ENCODE results near the gene OR4K2. TPM values are rescaled to one million over a fixed set of nuclear protein-coding genes. Genes with fewer than 3 reads are reported as not detected.
"Not testable (repeated sequence)": the region's sequence is repeated elsewhere in the genome, so short reads cannot be mapped to it uniquely, and the experiment has no call there.

Gene OR4K2
- total RNA-seq, result under 1 TPM in 1 of 4 donors, not detected in 3; 0.63 TPM

GRCh38 chr14:19874842-19875241 lies at the start of gene OR4K2:
Gene OR4K2 (plus strand): TSS chr14:19875142. CDS start chr14:19876268, 1,126 bp downstream.
- TF ChIP-seq, protein P1, sequence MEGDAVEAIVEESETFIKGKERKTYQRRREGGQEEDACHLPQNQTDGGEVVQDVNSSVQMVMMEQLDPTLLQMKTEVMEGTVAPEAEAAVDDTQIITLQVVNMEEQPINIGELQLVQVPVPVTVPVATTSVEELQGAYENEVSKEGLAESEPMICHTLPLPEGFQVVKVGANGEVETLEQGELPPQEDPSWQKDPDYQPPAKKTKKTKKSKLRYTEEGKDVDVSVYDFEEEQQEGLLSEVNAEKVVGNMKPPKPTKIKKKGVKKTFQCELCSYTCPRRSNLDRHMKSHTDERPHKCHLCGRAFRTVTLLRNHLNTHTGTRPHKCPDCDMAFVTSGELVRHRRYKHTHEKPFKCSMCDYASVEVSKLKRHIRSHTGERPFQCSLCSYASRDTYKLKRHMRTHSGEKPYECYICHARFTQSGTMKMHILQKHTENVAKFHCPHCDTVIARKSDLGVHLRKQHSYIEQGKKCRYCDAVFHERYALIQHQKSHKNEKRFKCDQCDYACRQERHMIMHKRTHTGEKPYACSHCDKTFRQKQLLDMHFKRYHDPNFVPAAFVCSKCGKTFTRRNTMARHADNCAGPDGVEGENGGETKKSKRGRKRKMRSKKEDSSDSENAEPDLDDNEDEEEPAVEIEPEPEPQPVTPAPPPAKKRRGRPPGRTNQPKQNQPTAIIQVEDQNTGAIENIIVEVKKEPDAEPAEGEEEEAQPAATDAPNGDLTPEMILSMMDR (IDR thresholded peaks at IDR 0.05), result no peak
- TF ChIP-seq EP300 (IDR thresholded peaks at IDR 0.05) (no peak), POLR2A (IDR thresholded peaks at IDR 0.05) (no peak)
- Histone ChIP-seq H3K9me3 (peaks cover 0 to 4% (median 0%) of the 10 kb centered on the region in 4 donors), H3K27ac (no peak within 1 kb of the TSS), H3K27me3 (no peaks in the 10 kb centered on the region), H3K4me1 (no peaks in the 10 kb centered on the region), H3K4me3 (no peak within 1 kb of the TSS), H3K36me3 (no peaks in the 10 kb centered on the region)
- WGBS, 2 donors, result 56 to 71% methylated on average over 2 of the region's 2 CpGs
- no peak for DNase-seq (ENCODE audit: low spot score in 2 of 2)

DNA sequence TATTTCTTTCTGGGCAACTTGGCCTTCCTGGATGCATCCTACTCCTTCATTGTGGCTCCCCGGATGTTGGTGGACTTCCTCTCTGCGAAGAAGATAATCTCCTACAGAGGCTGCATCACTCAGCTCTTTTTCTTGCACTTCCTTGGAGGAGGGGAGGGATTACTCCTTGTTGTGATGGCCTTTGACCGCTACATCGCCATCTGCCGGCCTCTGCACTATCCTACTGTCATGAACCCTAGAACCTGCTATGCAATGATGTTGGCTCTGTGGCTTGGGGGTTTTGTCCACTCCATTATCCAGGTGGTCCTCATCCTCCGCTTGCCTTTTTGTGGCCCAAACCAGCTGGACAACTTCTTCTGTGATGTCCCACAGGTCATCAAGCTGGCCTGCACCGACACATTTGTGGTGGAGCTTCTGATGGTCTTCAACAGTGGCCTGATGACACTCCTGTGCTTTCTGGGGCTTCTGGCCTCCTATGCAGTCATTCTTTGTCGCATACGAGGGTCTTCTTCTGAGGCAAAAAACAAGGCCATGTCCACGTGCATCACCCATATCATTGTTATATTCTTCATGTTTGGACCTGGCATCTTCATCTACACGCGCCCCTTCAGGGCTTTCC lies 47.2 kb upstream of the OR4K2 start:
- H3K36me3 ChIP-seq; H3K4me3 ChIP-seq; H3K27ac ChIP-seq; DNase-seq (ENCODE audit: low spot score in 2 of 2); H3K9me3 ChIP-seq; H3K27me3 ChIP-seq; H3K4me1 ChIP-seq: not testable (repeated sequence)
- 55 to 63% methylated on average over 12 of the region's 12 CpGs for WGBS, 2 donors

GRCh38 chr14:19828314-19828713 lies 46.6 kb upstream of the OR4K2 start:
- DNase-seq (ENCODE audit: low spot score in 2 of 2), result no peak
- TF ChIP-seq, protein P1 (IDR thresholded peaks at IDR 0.05), result no peak
- TF ChIP-seq EP300 (IDR thresholded peaks at IDR 0.05) (no peak), POLR2A (IDR thresholded peaks at IDR 0.05) (no peak)
- Histone ChIP-seq H3K36me3 (no peaks in the 10 kb centered on the region), H3K9me3 (no peaks in the 10 kb centered on the region), H3K27me3 (no peaks in the 10 kb centered on the region), H3K4me1 (no peaks in the 10 kb centered on the region), H3K4me3 (no peak overlapping the region), H3K27ac (no peak overlapping the region)
- 76 to 91% methylated on average over 2 of the region's 2 CpGs for WGBS, 2 donors

DNA sequence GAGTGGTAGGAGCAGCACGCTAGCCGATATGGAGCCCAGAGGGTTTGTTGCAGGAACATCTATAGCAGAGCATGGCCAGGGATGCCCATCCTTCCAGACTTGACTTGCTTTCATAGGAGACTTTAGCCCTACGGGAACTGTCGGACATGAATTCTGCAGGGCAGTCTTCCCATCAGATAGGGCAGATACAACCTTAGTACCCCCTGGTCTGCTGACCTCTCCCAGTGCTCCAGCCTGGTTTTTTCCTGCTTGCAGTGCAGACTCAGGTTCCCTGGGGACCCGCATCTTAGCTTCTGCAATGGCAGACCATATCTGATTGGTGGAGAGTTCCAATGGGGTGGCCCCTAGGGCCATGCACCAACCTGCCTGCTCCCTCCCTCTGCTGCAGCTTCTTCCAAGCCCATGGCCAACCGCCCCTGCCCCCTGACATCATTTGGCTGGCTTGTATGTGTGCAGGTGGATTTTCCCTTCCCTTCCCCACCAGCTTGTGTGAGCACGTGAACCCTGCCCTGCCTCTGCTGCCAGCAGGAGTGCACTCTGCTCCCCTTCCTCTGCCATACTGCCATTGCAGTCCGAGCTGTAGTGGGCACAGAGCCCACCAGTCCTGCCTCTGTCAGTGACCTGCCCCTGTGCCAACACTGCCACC lies 40.6 kb upstream of the OR4K2 start:
- not testable (repeated sequence) for DNase-seq (ENCODE audit: low spot score in 2 of 2); H3K27me3 ChIP-seq; H3K4me3 ChIP-seq; H3K4me1 ChIP-seq; H3K36me3 ChIP-seq; H3K27ac ChIP-seq
- peaks cover 0 to 48% (median 2%) of the 10 kb centered on the region in 4 donors for H3K9me3 ChIP-seq
- WGBS, 2 donors, result 83 to 87% methylated on average over 8 of the region's 8 CpGs

GRCh38 chr14:19838433-19838832 lies 36.5 kb upstream of the OR4K2 start:
- Histone ChIP-seq H3K9me3 (peaks cover 0 to 54% (median 2%) of the 10 kb centered on the region in 4 donors), H3K4me3 (no peak overlapping the region), H3K27ac (no peak overlapping the region), H3K36me3 (no peaks in the 10 kb centered on the region), H3K27me3 (no peaks in the 10 kb centered on the region), H3K4me1 (no peaks in the 10 kb centered on the region)
- TF ChIP-seq POLR2A (IDR thresholded peaks at IDR 0.05) (no peak), EP300 (IDR thresholded peaks at IDR 0.05) (no peak)
- DNase-seq (ENCODE audit: low spot score in 2 of 2), result no peak

- Histone ChIP-seq H3K4me3 (no peak overlapping the region), H3K27ac (no peak overlapping the region), H3K9me3 (peaks cover 0 to 10% (median 0%) of the 10 kb centered on the region in 4 donors), H3K4me1 (no peaks in the 10 kb centered on the region), H3K27me3 (no peaks in the 10 kb centered on the region), H3K36me3 (no peaks in the 10 kb centered on the region)
- no peak for DNase-seq (ENCODE audit: low spot score in 2 of 2)
- no peak for TF ChIP-seq EP300 (IDR thresholded peaks at IDR 0.05)
- no peak for TF ChIP-seq POLR2A (IDR thresholded peaks at IDR 0.05)
- TF ChIP-seq, protein P1 (IDR thresholded peaks at IDR 0.05), result no peak
Measured at GRCh38 chr14:19851365-19851764, 23.6 kb upstream of the OR4K2 start.

DNA sequence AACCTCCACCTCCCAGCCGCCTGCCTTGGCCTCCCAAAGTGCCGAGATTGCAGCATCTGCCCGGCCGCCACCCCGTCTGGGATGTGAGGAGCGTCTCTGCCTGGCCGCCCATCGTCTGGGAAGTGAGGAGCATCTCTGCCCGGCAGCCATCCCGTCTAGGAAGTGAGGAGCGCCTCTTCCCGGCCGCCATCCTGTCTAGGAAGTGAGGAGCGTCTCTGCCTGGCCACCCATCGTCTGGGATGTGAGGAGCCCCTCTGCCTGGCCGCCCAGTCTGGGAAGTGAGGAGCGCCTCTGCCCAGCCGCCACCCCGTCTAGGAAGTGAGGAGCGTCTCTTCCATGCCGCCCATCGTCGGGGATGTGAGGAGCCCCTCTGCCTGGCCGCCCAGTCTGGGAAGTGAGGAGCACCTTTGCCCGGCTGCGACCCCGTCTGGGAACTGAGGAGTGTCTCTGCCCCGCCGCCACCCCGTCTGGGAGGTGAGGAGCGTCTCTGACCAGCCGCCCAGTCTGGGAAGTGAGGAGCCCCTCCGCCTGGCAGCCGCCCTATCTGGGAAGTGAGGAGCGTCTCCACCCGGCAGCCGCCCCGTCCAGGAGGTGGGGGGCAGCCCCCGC lies 8.8 kb upstream of the OR4K2 start:
- 92 to 97% methylated on average over 12 to 28 of the region's 39 CpGs for WGBS, 2 donors
- not testable (repeated sequence) for H3K27me3 ChIP-seq; DNase-seq (ENCODE audit: low spot score in 2 of 2); H3K36me3 ChIP-seq; H3K4me1 ChIP-seq; H3K9me3 ChIP-seq; H3K4me3 ChIP-seq; H3K27ac ChIP-seq
